ENCODE data around the gene CISD3.

CISD3 gene

GRCh38 chr17:38715216-38715943 lies 14.8 kb upstream of the CISD3 start:
- Histone ChIP-seq H3K4me1 (ENCODE audit: insufficient read depth, insufficient read length) (peaks cover 30% of the 10 kb centered on the region), H3K36me3 (ENCODE audit: insufficient read depth, insufficient read length, low read length) (peaks cover 17% of the 10 kb centered on the region), H3K27me3 (ENCODE audit: insufficient read depth, insufficient read length) (no peaks in the 10 kb centered on the region), H3K9me3 (ENCODE audit: insufficient read depth, low read length) (no peaks in the 10 kb centered on the region), H3K4me3 (ENCODE audit: insufficient read length, low read depth) (no peak overlapping the region), H3K9ac (ENCODE audit: insufficient read length, low read depth) (no peak overlapping the region)
- TF ChIP-seq ZNF274 (IDR thresholded peaks at IDR 0.05; ENCODE audit: low read depth, low read length): no peak
- TF ChIP-seq SUZ12 (IDR thresholded peaks at IDR 0.05; ENCODE audit: extremely low read depth, insufficient read depth, insufficient read length): no peak
- no peak for TF ChIP-seq YY1 (IDR thresholded peaks at IDR 0.05; ENCODE audit: insufficient read depth, insufficient read length)
- no peak for DNase-seq (ENCODE audit: low read depth, low spot score)

- TF ChIP-seq SUZ12 (IDR thresholded peaks at IDR 0.05; ENCODE audit: extremely low read depth, insufficient read depth, insufficient read length) (no peak), ZNF274 (IDR thresholded peaks at IDR 0.05; ENCODE audit: low read depth, low read length) (no peak), YY1 (IDR thresholded peaks at IDR 0.05; ENCODE audit: insufficient read depth, insufficient read length) (no peak)
Measured at GRCh38 chr17:38716368-38717005, 13.7 kb upstream of the CISD3 start.

DNA sequence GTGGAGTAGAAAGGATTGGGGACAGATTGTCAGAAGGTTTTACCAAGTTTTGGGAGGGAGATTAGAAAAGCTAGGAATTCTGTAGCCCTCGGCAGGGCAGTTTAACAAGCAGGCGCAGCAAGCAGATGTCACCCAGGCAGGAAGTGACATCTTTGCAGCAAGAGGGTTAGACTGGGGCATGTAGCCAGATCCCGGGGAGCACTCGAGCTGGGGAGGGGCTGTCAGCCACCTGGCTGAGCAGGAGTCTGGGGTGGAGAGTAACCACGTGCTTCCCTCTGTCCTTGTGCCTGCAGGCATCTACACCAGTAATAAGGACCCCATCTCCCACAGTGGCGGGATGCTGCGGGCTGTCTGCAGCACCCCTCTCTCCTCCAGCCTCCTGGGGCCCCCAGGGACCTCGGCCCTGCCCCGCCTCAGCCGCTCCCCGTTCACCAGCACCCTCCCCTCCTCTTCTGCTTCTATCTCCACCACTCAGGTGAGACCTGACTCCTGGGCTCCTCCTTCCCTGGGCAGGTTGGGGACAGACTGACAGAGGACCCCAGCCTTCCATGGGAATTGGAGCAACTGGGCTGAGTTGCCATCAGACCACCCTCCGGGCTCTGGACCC lies 12.9 kb upstream of the CISD3 start:
- Histone ChIP-seq H3K4me1 (ENCODE audit: insufficient read depth, insufficient read length) (peaks cover 13% of the 10 kb centered on the region), H3K9ac (ENCODE audit: insufficient read length, low read depth) (no peak overlapping the region), H3K36me3 (ENCODE audit: insufficient read depth, insufficient read length, low read length) (peaks cover 12% of the 10 kb centered on the region), H3K27me3 (ENCODE audit: insufficient read depth, insufficient read length) (peaks cover 3% of the 10 kb centered on the region), H3K4me3 (ENCODE audit: insufficient read length, low read depth) (no peak overlapping the region), H3K9me3 (ENCODE audit: insufficient read depth, low read length) (no peaks in the 10 kb centered on the region)
- DNase-seq (ENCODE audit: low read depth, low spot score): no peak
- TF ChIP-seq SUZ12 (IDR thresholded peaks at IDR 0.05; ENCODE audit: extremely low read depth, insufficient read depth, insufficient read length): no peak
- no peak for TF ChIP-seq ZNF274 (IDR thresholded peaks at IDR 0.05; ENCODE audit: low read depth, low read length)
- no peak for TF ChIP-seq YY1 (IDR thresholded peaks at IDR 0.05; ENCODE audit: insufficient read depth, insufficient read length)

More at GRCh38 chr17:38716368-38717005, 13.7 kb upstream of the CISD3 start:
- peak overlapping the region; percentile 21 for H3K9ac ChIP-seq (ENCODE audit: insufficient read length, low read depth)
- H3K9me3 ChIP-seq (ENCODE audit: insufficient read depth, low read length): no peaks in the 10 kb centered on the region
- H3K4me3 ChIP-seq (ENCODE audit: insufficient read length, low read depth): no peak overlapping the region
- DNase-seq (ENCODE audit: low read depth, low spot score): no peak
- H3K27me3 ChIP-seq (ENCODE audit: insufficient read depth, insufficient read length): peaks cover 3% of the 10 kb centered on the region
- peaks cover 20% of the 10 kb centered on the region for H3K4me1 ChIP-seq (ENCODE audit: insufficient read depth, insufficient read length)
- peaks cover 17% of the 10 kb centered on the region for H3K36me3 ChIP-seq (ENCODE audit: insufficient read depth, insufficient read length, low read length)

DNA sequence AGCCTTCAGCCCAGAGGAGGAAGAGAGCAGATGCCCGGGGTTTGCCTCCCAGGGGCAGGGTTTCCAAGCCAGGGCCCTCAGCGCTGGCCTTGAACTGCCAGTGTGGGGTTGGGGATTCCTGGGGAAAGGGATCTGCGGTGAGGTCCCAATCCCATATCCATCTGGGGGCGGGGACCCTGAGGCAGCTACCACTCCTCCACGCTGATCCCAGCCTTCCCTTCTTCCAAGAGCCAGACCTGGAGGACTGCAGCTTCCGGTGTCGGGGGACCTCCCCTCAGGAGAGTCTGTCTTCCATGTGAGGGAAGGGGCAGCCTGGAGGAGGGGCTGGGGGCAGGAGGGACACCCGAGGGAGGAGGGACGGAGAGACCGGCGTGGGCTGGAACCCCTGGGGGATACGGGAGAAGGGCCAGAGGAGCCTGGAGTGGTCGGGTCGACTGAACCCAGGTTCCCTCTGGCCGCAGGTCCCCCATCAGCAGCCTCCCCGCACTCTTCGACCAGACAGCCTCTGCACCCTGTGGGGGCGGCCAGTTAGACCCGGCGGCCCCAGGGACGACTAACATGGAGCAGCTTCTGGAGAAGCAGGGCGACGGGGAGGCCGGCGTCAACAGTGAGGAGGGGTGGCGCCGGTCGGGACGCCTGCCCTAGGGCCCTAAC lies 10.7 kb upstream of the CISD3 start:
- TF ChIP-seq YY1 (IDR thresholded peaks at IDR 0.05; ENCODE audit: insufficient read depth, insufficient read length) (no peak), ZNF274 (IDR thresholded peaks at IDR 0.05; ENCODE audit: low read depth, low read length) (no peak), SUZ12 (IDR thresholded peaks at IDR 0.05; ENCODE audit: extremely low read depth, insufficient read depth, insufficient read length) (no peak)
- Histone ChIP-seq H3K36me3 (ENCODE audit: insufficient read depth, insufficient read length, low read length) (peaks cover 6% of the 10 kb centered on the region), H3K9me3 (ENCODE audit: insufficient read depth, low read length) (no peaks in the 10 kb centered on the region), H3K9ac (ENCODE audit: insufficient read length, low read depth) (peak overlapping the region; percentile 51), H3K4me1 (ENCODE audit: insufficient read depth, insufficient read length) (peaks cover 17% of the 10 kb centered on the region), H3K4me3 (ENCODE audit: insufficient read length, low read depth) (peak overlapping the region; percentile 23), H3K27me3 (ENCODE audit: insufficient read depth, insufficient read length) (peaks cover 3% of the 10 kb centered on the region)
- DNase-seq (ENCODE audit: low read depth, low spot score): no peak

DNA sequence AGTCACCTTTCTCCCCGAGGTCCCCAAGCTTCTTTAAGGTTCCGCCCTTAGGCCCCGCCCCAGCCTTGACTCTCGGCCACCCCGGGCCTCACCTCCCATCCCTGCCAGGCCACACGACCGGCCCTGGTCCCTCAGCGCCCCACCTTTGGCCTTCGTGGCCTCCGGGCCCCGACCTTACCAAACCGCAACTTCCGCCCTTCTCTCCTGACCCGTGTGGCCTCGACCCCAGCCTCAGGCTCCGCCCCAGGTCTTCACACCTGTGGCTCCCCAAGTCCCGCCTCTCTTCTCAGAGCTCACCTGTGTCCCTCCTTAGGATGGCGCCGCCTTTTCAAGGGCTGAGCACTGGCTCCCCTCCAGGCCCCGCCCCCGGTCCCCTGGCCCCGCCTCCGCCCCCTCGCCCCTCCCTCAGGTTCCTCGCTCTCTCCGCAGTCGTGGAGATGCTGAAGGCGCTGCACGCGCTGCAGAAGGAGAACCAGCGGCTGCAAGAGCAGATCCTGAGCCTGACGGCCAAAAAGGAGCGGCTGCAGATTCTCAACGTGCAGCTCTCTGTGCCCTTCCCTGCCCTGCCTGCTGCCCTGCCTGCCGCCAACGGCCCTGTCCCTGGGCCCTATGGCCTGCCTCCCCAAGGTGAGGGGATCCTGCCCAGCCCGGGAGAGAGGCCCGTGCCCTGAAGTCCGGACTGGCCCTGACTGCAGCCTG lies 10.0 kb upstream of the CISD3 start:
- Histone ChIP-seq H3K9me3 (ENCODE audit: insufficient read depth, low read length) (no peaks in the 10 kb centered on the region), H3K27me3 (ENCODE audit: insufficient read depth, insufficient read length) (peaks cover 3% of the 10 kb centered on the region), H3K4me1 (ENCODE audit: insufficient read depth, insufficient read length) (peaks cover 18% of the 10 kb centered on the region), H3K36me3 (ENCODE audit: insufficient read depth, insufficient read length, low read length) (peaks cover 6% of the 10 kb centered on the region), H3K4me3 (ENCODE audit: insufficient read length, low read depth) (peak overlapping the region; percentile 23), H3K9ac (ENCODE audit: insufficient read length, low read depth) (peak overlapping the region; percentile 51)
- no peak for TF ChIP-seq YY1 (IDR thresholded peaks at IDR 0.05; ENCODE audit: insufficient read depth, insufficient read length)
- no peak for DNase-seq (ENCODE audit: low read depth, low spot score)

- TF ChIP-seq ZNF274 (IDR thresholded peaks at IDR 0.05; ENCODE audit: low read depth, low read length) (no peak), SUZ12 (IDR thresholded peaks at IDR 0.05; ENCODE audit: extremely low read depth, insufficient read depth, insufficient read length) (no peak), YY1 (IDR thresholded peaks at IDR 0.05; ENCODE audit: insufficient read depth, insufficient read length) (no peak)
- Histone ChIP-seq H3K9me3 (ENCODE audit: insufficient read depth, low read length) (no peaks in the 10 kb centered on the region), H3K4me3 (ENCODE audit: insufficient read length, low read depth) (no peak overlapping the region), H3K36me3 (ENCODE audit: insufficient read depth, insufficient read length, low read length) (peaks cover 6% of the 10 kb centered on the region), H3K9ac (ENCODE audit: insufficient read length, low read depth) (no peak overlapping the region), H3K4me1 (ENCODE audit: insufficient read depth, insufficient read length) (peaks cover 11% of the 10 kb centered on the region), H3K27me3 (ENCODE audit: insufficient read depth, insufficient read length) (peaks cover 3% of the 10 kb centered on the region)
- DNase-seq (ENCODE audit: low read depth, low spot score): no peak
Measured at GRCh38 chr17:38720941-38721340, 9.2 kb upstream of the CISD3 start.

Data from NT2/D1 (cell line).